ENCODE measurements around the gene ANP32A.
"Not testable (repeated sequence)": the region's sequence is repeated elsewhere in the genome, so short reads cannot be mapped to it uniquely, and the experiment has no call there.

ANP32A gene

DNA sequence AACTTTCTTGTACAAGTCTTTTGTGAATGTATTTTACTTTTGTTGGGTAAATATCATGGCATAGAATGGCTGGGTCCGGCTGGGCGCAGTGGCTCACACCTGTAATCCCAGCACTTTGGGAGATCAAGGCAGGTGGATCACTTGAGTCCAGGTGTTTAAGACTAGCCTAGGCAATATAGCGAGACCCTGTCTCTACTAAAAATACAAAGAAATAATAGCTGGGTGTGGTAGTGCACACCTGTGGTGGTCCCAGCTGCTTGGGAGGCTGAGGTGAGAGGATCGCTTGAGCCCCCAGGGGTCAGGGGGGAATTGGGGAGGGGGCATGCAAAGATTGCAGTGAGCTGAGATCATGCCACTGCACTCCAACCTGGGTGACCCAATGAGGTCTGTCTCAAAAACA is 52.9 kb downstream of the ANP32A start:
- no peak for TF ChIP-seq CTCF (IDR thresholded peaks at IDR 0.05; ENCODE audit: low read length, missing control alignments)
- DNase-seq (ENCODE audit: low read depth), result no peak
- H3K4me3 ChIP-seq (replicated peaks; ENCODE audit: low read depth, low read length), result no peak overlapping the region

DNA sequence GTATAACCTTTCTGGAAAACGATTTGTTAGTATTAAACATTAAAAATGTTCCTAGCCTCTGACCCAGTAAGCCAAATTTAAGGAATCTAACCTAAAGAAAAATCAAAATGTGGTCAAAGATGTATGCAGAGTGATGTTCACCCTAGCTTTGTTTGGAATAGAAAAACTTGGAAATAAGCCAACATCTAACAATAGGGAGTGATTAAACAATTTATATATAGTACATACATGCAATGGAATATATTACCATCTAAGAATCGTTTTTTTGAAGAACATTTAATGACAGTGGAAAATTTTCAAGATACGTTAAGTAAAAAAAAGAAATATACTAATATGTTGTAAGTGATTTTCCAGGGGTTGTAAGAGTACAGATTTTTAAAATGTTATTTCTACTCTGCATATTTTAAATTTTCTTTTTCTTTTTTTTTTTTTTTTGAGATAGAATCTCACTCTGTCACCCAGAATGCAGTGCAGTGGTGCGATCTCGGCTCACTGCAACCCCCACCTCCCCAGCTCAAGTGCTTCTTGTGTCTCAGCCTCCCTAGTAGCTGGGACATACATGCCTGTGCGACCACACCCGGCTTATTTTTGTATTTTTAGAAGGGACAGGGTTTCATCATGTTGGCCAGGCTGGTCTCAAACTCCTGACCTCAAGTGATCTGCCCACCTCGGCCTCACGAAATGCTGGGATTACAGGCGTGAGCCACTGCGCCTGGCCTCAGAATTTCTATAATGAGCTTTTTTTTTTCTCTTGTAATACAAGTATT is 54.9 kb downstream of the ANP32A start:
- peak; percentile 22 for DNase-seq (ENCODE audit: low read depth)
- TF ChIP-seq CTCF (IDR thresholded peaks at IDR 0.05; ENCODE audit: low read length, missing control alignments), result no peak
- no peak overlapping the region for H3K4me3 ChIP-seq (replicated peaks; ENCODE audit: low read depth, low read length)

DNA sequence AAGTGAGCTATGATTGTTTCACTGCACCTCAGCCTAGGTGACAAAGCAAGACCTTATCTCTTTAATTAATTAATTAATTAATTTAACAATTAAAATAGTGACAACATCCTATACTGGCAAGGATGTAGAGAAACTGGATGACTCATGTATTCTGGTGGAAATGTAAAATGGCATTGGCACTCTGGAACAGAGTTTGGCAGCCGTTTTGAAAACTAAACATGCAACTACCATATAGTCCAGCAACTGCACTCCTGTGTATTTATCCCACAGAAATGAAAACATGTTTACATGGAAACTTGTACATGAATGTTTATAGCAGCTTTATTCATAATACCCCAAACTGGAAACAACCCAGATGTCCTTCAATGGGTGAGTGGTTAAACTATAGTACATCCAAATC is 56.6 kb downstream of the ANP32A start:
- no peak overlapping the region for H3K4me3 ChIP-seq (replicated peaks; ENCODE audit: low read depth, low read length)
- TF ChIP-seq CTCF (IDR thresholded peaks at IDR 0.05; ENCODE audit: low read length, missing control alignments), result no peak
- DNase-seq (ENCODE audit: low read depth), result no peak

DNA sequence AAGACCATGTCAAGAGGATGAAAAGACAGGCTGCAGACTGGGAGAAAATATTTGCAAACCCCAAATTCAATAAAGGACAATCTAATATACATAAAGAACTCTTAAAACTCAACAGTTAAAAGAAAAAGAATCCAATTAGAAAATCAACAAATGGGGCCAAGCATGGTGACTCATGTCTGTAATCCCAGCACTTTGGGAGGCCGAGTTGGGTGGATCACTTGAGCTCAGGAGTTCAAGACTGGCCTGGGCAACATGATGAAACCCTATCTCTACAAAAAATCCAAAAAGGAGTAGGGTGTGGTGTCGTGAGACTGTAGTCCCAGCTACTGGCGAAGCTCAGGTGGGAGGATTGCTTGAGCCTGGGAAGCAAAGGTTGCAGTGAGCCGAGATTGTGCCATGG is 57.6 kb downstream of the ANP32A start:
- no peak overlapping the region for H3K4me3 ChIP-seq (replicated peaks; ENCODE audit: low read depth, low read length)
- TF ChIP-seq CTCF (IDR thresholded peaks at IDR 0.05; ENCODE audit: low read length, missing control alignments), result no peak
- DNase-seq (ENCODE audit: low read depth), result no peak

GRCh38 chr15:68759982-68760579 is 60.6 kb downstream of the ANP32A start:
- not testable (repeated sequence) for DNase-seq (ENCODE audit: low read depth); H3K4me3 ChIP-seq (replicated peaks; ENCODE audit: low read depth, low read length)

DNA sequence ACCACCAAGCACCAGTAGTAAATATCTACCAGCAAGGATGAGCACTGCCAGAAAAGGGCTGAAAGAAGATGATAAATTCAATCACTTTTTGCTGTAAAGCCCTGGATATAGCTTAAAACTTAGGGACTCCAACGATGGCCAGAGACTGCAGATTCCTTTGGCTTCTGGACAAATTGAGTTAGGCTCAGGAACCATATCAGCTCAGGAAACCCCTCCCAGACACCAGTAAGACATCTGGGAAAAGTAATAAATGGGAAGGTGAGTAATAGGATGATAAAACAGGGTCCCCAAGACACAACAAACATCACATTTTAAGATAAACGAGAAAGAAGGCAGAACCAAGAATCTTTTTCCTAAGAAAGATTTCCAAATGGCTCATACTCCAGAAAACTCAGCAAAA is 65.0 kb downstream of the ANP32A start:
- no peak overlapping the region for H3K4me3 ChIP-seq (replicated peaks; ENCODE audit: low read depth, low read length)

DNA sequence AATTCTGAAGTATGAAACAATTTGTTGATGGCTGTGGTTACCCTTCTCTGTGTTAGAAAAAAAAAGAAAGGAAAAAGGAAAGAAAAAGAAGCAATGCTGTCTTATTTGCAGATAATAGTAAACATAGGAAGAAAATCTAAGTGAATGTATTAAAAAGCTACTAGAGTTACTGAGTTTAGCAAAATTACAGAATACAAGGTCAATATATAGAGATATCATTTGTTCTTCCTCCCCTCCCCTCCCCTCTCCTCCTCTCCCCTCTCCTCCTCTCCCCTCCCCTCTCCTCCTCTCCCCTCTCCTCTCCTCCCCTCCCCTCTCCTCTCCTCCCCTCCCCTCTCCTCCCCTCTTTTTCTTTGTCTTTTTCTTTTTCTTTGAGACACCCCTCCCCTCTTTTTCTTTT is 69.1 kb downstream of the ANP32A start:
- TF ChIP-seq CTCF (IDR thresholded peaks at IDR 0.05; ENCODE audit: low read length, missing control alignments), result no peak
- H3K4me3 ChIP-seq (replicated peaks; ENCODE audit: low read depth, low read length), result no peak overlapping the region
- DNase-seq (ENCODE audit: low read depth), result no peak

More for the DNA sequence above, 65.0 kb downstream of the ANP32A start:
- no peak for DNase-seq (ENCODE audit: low read depth)
- TF ChIP-seq CTCF (IDR thresholded peaks at IDR 0.05; ENCODE audit: low read length, missing control alignments), result no peak
